EH (cell line): ENCODE data around the gene RAB12.
A peak's percentile ranks its signal among the peaks of the same experiment; 100 is the strongest.
"Not testable (repeated sequence)": the region's sequence is repeated elsewhere in the genome, so short reads cannot be mapped to it uniquely, and the experiment has no call there.

Experiments used
- DNase-seq: peaks from one replicate; pipeline ENCODE4 v3.0.0-alpha.2; 2015; ENCODE audit warnings: low read depth

RAB12 gene, protein sequence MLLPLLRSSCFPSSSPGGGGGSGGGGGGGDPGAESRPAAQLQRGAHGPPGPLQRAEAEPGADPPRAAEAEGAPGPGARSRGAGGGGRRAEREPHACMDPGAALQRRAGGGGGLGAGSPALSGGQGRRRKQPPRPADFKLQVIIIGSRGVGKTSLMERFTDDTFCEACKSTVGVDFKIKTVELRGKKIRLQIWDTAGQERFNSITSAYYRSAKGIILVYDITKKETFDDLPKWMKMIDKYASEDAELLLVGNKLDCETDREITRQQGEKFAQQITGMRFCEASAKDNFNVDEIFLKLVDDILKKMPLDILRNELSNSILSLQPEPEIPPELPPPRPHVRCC

DNA sequence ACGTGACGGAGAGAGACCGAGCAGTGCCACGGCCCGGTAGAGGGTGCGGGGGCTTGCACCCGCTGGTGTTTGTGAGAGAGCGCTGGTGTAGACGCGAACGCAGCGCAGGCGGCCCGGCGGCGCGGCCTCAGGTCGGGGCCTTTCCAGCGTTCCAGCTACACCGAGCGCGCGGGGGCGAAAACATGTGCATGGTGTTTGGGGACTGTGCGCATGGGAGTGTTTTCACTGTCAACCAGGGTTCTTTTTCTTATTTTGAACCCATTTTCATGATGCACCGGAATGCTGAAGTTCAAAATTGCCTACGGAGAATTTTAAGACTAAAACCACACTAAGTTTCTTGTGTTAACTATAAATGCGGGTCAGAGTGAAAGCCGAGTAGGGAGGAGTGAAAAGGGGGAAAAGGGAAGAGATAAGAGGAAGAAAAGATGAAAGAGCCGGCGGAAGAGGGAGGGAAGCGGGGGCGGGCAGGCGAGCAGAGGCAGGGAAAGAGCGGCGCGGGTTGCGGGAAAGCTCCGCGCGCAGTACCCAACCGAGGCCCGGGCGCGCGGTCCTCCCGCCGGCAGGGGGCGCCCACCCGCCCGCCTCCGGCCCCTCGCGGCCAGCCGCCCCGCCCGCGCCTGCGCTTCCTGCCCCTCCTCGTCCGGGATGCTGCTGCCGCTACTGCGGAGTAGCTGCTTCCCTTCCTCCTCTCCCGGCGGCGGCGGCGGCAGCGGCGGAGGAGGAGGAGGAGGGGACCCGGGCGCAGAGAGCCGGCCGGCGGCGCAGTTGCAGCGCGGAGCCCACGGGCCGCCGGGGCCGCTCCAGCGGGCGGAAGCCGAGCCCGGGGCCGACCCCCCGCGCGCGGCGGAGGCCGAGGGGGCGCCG is at the start of gene RAB12:
TSS of gene RAB12 (plus strand) at position 643 of the 864 bp plus-strand sequence. CDS start at position 646, 3 bp downstream.
- DNase-seq = peak; percentile 85

DNA sequence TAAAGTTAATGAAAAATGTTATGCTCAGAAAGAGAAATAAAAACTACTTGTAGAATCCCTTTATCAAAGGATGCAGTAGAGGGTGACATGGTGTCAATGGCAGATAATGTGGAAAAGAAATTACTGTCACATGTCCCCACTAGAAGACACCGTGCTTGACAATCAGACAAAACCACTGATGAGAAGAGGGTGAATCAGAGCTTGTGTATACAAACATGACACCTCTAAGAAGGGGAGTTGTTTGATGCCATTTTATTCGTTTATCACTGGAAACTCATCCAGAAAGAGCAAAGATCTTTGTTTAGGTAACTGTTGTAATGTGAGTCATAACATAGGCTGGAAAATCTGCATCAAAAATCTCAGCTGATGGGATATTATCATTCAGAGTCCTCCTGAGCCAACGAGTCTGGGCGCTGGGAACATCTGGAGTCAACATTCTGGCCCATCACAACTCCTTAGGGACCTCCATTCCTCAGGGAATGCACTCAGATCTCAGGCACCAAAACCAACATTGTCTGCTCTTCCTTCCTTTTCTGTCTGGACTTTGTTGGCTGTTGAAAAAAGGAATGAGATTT is 49.5 kb upstream of the RAB12 start:
- no peak for DNase-seq

DNA sequence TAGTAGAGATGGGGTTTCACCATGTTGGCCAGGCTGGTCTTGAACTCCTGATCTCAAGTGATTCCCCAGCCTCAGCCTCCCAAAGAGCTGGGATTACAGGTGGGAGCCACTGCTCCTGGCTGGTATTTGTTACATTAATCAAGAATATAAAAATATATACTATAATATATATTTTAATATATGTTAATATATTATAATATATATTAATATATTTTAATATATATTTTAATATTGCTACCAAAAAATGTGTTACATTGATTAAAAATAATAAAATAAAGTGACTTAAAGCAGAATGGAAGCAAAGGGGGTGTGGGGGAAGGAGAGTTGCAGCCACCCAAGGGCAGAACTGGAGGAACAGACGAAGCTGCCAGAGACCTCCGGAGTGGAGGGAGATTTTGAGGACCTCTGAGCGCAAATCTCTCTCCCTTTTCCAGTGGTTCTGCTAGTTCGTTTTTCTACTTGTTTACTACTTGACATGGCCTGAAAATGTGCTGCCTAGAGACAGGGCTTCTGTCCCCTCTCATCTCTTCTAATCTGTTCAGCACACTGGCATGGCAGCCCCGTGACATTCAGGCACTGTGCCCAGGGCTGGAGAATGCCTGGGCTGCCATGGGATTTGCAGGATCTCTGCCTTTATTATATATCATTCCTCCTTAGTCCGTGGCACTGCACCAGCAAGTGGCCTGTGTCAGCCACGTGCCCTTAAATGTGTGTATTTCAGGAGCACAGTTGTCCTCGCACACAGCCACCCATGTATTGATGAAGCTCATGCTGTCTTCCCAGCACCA is 47.9 kb upstream of the RAB12 start:
- DNase-seq = no peak

DNA sequence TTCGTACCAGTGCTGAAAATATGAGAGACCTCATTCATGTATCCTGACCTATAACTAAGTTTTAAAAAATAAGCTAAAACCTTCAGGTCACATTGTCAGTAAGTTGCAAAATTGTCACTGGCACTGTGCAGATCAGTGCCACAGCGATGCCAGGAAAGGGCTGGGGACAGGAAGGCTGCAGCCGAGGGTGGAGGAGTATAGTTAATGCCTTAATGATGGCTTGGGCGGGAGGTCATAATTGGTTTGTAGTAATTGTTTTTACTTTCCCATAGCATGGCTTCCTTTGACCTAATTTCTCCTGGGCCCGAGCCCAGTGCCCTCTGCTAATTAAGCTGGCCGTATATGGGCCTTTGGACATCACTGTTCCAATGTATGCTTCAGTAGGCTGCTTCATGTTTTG is 47.2 kb upstream of the RAB12 start:
- DNase-seq = no peak

DNA sequence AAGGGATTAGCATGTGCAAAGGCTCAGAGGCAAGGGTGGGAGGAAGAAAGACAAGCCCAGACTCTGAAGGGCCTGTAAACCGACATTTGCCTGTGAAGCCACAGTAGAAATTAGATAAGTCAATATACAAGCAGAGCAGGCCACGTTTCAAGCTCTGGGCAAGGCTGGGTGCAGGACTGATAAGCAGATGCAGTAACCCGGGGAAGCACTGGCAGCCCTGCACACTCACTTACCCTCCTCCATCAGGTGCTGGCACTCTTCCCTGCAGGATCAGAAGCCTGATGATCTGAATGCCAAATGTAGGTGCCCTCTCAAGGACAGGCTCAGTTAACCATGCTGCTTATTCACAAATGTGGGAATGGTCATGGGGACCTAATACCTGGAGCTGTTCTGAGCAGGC is 46.3 kb upstream of the RAB12 start:
- no peak for DNase-seq

DNA sequence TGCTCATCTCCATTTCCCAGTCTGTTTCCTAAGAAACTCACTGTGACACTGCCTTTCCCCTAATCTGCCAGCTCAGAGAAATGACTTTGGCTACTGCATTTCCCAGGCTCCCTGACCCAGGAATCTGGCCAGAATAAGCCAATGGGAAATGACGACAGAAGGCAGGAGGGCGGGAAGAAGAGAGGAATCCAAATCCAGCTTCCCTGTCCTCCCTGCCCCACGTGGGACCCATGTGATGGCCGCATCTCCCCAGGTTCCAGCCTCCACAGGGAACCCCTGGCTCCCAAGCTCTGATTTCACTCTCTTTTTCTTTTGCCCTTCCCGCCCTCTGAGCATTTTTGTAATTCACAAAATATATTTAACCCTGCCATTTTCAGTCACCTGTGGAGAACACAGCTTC is 37.8 kb upstream of the RAB12 start:
- DNase-seq = no peak

DNA sequence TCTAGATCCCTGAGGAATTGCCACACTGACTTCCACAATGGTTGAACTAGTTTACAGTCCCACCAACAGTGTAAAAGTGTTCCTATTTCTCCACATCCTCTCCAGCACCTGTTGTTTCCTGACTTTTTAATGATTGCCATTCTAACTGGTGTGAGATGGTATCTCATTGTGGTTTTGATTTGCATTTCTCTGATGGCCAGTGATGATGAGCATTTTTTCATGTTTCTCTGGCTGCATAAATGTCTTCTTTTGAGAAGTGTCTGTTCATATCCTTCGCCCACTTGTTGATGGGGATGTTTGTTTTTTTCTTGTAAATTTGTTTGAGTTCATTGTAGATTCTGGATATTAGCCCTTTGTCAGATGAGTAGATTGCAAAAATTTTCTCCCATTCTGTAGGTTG is 35.5 kb upstream of the RAB12 start:
- DNase-seq = not testable (repeated sequence)

DNA sequence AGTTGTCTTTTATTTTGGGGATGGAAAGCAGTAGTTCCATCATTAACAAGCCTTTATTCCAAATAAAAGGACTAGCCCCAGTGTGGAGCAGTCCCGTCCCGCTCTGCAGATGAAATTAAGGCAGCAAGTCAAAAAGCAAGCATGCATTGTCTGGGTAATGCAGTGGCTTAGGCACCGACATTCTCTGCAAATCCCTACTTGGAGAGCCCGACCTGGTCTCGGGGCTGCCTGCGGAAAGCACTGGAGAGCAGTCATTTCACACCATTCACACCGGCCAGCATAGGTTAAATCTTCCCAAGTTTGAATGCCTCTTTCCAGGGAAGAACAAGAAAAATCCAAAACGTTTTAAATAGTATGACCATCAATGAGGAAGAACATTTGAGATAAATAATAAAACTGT is 24.4 kb upstream of the RAB12 start:
- no peak for DNase-seq

DNA sequence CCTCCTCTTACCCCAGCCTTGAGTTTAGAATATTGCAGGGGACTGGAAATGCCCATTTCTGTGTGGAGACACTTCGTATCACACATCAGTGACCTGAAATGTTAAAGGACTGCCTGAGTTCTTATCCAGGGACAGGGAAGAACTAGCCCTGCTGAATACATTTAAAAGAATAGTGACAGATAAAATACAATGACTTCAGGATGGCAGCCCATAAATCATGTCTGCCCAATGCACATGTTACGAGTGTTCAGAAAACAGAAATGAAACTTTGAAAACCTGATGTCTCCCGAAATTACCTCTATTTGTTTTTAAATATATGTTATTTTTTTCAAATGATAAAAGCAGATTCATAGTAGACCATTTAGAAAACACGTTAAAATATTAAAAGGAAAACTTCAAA is 22.3 kb upstream of the RAB12 start:
- no peak for DNase-seq

DNA sequence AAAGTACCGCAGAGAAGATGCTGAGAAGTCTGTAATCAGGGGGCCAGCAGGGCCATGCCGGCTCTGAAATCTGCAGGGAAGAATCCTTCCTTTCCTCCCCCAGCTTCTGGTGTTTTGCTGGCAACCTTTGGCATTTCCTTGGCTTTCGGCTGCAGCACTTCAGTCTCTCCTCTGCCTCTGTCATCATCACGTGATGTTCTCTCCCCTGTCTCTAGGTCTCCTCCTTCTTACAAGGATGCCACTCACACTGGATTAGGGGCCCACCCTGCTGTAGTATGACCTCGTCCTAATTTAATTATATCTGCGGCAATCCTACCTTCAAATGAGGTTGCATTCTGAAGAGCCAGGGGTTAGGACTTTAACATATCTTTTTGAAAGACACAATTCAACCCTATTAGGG is 13.8 kb upstream of the RAB12 start:
- no peak for DNase-seq

DNA sequence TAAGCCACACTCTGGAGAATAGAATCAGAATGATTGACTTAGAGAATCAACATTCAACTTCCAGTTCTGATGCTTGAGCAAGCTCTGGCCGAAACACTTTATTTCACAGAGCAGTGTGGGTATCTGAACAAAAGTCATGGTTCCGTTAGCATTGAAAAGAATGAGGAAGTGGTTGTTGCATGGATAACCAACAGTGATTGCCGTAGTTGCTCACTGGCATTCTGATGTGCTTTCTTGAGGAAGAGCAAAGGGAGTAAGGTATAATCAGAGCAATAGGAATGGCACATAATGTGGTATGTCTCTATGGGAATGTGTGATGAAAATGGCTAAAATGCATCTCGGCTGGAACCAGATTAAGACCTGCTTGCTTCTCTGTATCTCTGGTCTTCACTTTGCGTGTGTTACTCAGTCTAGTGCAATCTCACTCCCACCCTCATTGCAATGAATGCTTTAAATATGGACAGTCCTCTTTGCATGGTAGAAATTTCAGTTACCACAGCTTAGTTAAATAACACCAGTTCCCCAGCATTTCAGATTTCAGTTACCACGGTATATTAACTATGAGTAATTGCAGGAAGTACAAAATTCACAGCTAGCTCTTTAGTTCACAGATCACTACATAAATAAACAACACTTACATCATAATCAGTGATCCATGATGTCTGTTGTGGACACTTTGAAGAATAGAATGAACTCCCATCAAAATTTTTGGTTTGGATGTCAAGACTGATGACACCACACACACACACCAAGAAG is 7.8 kb upstream of the RAB12 start:
- DNase-seq = peak; percentile 5

DNA sequence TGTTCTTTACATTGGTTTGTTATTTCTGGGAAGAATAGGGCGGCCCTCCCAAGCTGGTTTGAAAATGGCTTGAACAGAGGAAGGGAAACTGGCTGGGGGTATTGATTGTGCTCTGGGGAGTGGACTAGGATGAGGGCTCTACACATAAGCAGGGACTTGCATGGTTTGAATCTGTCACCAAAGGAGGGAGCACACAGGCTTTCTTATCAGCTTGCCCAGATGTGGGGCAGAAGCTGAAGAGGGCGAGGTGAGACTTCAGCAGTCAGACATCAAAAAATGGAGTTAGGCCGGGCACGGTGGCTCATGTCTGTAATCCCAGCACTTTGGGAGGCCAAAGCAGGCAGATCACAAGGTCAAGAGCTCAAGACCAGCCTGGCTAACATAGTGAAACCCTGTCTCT is 7.2 kb upstream of the RAB12 start:
- no peak for DNase-seq

DNA sequence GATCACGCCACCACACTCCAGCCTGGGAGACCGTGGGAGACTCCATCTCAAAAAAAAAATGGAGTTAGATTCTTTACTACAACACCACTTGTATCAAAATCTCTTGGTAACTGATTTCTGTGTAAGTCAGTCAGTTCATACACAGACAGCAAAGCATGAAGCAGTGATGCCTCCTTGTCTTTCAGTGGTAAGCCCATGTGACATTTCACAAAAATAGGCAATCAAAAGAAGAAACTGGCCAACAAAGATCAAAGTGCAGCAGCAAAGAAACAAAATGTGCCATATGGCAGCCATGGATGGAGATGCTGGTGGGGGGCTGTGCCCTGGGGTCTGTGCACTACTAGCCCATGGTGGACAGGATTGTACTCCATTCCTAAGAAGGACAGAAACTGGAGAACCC is 6.7 kb upstream of the RAB12 start:
- DNase-seq = no peak

DNA sequence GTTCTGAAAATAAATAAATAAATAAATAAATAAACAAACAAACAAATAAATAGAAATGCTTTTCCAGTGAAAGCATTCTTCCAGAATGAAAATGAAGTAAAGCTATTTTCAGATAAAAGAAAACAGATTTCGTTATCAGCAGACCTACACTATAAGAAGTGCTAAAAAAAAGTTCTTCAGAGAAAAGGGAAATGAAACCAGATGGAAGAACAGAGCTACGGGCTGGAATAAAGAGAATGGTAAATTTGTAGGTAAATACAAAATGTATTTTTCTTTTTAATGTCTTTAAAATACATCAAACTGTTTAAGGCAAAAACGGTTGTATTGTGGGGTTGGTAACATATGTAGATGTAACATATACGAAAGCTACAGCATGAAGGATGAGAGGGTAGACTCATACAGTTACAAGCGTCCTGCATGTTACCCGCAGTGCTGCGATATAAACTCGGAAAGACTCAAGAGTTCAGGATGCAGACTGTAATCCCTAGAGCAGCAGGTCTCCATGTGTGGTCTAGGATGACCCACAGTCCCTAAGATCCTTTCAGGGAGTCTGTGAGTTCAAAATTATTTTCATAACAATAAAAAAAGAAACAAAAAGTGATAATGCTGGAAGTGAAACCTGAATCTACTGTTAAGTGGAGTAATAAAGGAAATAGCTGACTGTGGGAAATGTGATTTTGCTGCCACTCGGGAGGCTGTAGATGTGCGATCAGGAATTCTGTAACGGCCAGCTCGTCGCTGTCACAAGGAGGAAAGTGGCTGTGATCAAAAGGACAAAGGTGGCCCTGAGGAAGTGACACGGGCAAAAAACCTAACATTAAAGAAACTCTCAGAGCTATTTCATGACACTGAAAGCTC is 5.3 kb upstream of the RAB12 start:
- peak; percentile 11 for DNase-seq

DNA sequence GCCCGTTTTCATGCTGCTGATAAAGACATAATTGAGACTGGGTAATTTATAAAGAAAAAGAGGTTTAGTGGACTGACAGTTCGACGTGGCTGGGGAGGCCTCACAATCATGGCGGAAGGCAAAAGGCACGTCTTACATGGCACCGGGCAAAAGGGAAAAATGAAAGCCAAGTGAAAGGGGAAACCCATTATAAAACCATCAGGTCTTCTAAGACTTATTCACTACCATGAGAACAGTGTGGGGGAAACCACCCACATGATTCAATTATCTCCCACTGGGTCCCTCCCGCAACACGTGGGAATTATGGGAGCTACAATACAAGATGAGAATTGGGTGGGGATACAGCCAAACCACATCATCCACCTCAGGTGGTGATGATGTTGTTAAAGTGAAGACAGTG is 3.3 kb upstream of the RAB12 start:
- DNase-seq = no peak

DNA sequence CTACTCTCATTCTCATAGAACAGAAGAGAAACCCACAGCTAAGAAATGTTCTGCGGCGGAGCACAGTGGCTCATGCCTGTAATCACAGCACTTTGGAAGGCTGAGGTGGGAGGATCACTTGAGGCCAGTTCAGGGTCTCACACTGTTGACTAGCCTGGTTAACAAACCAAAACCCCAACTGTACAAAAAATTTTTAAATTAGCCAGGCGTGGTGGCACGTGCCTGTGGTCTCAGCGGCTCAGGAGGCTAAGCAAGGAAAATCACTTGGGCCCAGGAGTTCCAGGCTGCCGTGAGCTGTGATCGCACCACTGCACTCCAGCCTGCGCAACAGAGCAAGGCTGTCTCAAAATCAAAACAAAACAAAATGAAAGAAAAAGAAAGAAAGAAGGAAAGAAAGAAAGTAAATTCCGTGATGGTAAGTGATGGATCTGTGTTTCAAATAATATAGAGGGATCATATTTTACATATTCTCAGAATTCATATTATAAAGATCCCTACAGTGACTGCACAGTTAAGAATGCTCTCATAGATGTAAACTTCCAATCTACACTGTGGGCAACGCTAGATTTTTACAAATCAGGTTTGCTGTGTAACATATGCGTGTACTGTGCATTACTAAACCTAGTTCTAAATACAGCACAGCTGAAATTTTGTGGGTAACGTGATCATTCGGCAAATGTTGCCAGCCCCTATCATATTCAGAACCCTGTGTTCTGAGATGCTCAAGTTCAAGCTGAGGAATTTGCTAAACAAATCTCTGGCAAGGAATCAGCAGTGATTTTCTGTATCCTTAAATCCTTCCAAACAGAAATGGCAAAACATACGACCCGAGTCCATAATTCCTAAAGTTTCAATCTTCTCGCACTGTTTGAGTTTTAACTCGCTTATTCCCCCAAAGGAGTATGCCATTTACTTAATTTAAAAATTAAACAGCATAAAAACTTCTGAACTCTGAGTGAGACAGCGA is 1.2 kb upstream of the RAB12 start:
- peak; percentile 27 for DNase-seq

DNA sequence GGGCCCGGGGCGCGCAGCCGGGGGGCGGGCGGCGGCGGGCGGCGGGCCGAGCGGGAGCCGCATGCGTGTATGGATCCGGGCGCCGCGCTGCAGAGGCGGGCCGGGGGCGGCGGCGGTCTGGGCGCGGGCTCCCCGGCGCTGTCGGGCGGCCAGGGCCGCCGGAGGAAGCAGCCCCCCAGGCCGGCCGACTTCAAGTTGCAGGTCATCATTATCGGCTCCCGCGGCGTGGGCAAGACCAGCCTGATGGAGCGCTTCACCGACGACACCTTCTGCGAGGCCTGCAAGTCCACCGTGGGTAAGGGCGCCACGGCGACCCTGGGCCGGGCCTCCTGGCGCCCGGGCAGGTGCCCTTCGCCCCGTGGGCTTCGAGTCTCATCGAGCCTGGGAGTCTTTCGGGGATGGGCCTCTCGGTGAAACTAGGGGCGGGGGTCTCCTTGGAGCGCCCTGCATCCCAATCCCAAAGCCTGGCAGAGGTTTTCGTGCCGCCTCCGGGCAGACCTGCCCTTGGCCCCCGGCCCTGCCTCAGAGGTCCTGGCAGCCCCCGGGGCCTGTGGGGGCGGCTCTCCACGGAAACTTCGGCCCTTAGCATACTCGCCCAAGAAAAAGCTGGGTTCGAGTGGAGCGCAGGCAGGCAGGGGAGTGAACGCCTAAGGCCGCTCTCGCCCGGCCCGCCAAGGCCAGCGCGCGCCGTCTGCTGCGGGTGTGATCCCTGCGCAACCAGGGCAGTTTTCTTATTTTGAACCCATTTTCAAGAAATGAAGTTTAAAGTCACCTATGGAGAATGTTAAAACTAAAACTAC is 622 bp downstream of the RAB12 start:
- DNase-seq = peak; percentile 9

DNA sequence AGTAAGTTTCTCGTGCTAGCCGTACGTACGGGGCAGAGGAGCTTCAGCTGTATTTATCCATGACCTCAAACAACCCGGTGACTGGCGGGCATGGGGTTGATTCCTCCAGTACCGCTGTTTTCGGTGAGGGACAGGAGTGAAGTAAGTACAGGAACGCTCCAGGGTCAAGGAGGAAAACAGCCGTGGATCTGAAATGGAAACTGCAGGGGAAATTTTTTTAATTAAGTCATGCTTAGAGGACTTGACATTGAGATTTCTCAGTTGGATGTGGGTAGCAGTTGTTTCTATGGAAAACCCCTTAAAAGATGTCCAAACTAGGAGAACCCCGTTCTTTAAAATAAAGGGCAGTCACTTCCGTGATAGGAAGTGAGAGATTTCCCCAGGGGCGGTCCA is 1.2 kb downstream of the RAB12 start:
- DNase-seq = peak; percentile 35
